Measurements from ENCODE around the gene TRAPPC6A. TPM values are rescaled to one million over a fixed set of nuclear protein-coding genes. Genes with fewer than 3 reads are reported as not detected.

Gene TRAPPC6A
- total and polyA plus RNA-seq, 9 of the 15 experiments (the other 6 are each of a cell fraction or from before 2014, with no cell fraction given): 0.82 to 23.6 (median 11.6) TPM

DNA sequence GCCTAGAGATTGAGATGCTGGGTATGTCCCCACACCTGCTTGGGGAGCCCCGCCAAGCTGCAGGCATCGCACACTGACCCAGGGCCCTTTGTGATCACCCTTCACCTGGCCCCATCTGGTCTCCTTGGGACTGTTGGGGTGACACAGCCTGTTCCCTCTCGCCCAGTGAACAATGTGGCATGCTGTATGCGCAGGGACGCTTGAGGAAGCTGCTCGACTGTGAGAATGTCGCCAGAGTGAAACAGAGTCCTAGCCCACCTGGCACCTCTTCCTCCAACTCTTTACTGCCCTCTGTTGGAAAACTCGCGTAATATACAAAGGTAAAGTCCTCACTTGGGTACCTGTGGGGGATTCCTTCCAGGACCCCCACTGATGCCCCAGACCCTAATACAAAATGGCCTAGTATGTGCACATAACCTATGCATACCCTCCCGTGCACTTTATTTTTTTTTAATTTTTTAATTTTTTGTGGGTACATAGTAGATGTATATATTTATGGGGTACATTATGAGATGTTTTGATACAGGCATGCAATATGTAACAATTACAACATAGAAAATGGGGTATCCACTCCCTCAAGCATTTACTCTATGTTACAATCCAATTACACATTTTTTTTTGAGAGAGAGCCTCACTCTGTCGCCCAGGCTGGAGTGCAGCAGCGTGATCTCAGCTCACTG lies 9.5 kb upstream of the TRAPPC6A start (continued):
- TF ChIP-seq, protein P1, sequence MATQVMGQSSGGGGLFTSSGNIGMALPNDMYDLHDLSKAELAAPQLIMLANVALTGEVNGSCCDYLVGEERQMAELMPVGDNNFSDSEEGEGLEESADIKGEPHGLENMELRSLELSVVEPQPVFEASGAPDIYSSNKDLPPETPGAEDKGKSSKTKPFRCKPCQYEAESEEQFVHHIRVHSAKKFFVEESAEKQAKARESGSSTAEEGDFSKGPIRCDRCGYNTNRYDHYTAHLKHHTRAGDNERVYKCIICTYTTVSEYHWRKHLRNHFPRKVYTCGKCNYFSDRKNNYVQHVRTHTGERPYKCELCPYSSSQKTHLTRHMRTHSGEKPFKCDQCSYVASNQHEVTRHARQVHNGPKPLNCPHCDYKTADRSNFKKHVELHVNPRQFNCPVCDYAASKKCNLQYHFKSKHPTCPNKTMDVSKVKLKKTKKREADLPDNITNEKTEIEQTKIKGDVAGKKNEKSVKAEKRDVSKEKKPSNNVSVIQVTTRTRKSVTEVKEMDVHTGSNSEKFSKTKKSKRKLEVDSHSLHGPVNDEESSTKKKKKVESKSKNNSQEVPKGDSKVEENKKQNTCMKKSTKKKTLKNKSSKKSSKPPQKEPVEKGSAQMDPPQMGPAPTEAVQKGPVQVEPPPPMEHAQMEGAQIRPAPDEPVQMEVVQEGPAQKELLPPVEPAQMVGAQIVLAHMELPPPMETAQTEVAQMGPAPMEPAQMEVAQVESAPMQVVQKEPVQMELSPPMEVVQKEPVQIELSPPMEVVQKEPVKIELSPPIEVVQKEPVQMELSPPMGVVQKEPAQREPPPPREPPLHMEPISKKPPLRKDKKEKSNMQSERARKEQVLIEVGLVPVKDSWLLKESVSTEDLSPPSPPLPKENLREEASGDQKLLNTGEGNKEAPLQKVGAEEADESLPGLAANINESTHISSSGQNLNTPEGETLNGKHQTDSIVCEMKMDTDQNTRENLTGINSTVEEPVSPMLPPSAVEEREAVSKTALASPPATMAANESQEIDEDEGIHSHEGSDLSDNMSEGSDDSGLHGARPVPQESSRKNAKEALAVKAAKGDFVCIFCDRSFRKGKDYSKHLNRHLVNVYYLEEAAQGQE (IDR thresholded peaks at IDR 0.05; ENCODE audit: borderline replicate concordance): peak; percentile 27; the same call in 1 of the 2 replicates
- TF ChIP-seq, protein P1 (CRISPR knock-in tag; IDR thresholded peaks at IDR 0.05; ENCODE audit: low read depth): no peak
- TF ChIP-seq RAD21 (CRISPR knock-in tag; conservative IDR thresholded peaks at IDR 0.05 in 1 of 2, IDR thresholded peaks at IDR 0.05 in 1 of 2): peak in 1 of 2 experiments; percentile 72; a peak in 3 of 4 replicates
- TF ChIP-seq, protein P2, sequence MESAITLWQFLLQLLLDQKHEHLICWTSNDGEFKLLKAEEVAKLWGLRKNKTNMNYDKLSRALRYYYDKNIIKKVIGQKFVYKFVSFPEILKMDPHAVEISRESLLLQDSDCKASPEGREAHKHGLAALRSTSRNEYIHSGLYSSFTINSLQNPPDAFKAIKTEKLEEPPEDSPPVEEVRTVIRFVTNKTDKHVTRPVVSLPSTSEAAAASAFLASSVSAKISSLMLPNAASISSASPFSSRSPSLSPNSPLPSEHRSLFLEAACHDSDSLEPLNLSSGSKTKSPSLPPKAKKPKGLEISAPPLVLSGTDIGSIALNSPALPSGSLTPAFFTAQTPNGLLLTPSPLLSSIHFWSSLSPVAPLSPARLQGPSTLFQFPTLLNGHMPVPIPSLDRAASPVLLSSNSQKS (CRISPR knock-in tag; IDR thresholded peaks at IDR 0.05): no peak
- TF ChIP-seq PURB (CRISPR knock-in tag; IDR thresholded peaks at IDR 0.05; ENCODE audit: low read depth): no peak
- peak; percentile 45; the same call in 1 of the 2 replicates for TF ChIP-seq TEAD4 (IDR thresholded peaks at IDR 0.05; ENCODE audit: low read length)
- TF ChIP-seq TEAD4 (CRISPR knock-in tag; IDR thresholded peaks at IDR 0.05; ENCODE audit: borderline replicate concordance): no peak
- TF ChIP-seq NRF1 (conservative IDR thresholded peaks at IDR 0.05 in 1 of 2, IDR thresholded peaks at IDR 0.05 in 1 of 2): peak; percentile 47 to 57
- TF ChIP-seq ZC3H11A (IDR thresholded peaks at IDR 0.05; ENCODE audit: low read depth, low read length): no peak
- peak; percentile 39; the same call in 1 of the 2 replicates for TF ChIP-seq ZEB2 (IDR thresholded peaks at IDR 0.05)
- TF ChIP-seq, protein P3, sequence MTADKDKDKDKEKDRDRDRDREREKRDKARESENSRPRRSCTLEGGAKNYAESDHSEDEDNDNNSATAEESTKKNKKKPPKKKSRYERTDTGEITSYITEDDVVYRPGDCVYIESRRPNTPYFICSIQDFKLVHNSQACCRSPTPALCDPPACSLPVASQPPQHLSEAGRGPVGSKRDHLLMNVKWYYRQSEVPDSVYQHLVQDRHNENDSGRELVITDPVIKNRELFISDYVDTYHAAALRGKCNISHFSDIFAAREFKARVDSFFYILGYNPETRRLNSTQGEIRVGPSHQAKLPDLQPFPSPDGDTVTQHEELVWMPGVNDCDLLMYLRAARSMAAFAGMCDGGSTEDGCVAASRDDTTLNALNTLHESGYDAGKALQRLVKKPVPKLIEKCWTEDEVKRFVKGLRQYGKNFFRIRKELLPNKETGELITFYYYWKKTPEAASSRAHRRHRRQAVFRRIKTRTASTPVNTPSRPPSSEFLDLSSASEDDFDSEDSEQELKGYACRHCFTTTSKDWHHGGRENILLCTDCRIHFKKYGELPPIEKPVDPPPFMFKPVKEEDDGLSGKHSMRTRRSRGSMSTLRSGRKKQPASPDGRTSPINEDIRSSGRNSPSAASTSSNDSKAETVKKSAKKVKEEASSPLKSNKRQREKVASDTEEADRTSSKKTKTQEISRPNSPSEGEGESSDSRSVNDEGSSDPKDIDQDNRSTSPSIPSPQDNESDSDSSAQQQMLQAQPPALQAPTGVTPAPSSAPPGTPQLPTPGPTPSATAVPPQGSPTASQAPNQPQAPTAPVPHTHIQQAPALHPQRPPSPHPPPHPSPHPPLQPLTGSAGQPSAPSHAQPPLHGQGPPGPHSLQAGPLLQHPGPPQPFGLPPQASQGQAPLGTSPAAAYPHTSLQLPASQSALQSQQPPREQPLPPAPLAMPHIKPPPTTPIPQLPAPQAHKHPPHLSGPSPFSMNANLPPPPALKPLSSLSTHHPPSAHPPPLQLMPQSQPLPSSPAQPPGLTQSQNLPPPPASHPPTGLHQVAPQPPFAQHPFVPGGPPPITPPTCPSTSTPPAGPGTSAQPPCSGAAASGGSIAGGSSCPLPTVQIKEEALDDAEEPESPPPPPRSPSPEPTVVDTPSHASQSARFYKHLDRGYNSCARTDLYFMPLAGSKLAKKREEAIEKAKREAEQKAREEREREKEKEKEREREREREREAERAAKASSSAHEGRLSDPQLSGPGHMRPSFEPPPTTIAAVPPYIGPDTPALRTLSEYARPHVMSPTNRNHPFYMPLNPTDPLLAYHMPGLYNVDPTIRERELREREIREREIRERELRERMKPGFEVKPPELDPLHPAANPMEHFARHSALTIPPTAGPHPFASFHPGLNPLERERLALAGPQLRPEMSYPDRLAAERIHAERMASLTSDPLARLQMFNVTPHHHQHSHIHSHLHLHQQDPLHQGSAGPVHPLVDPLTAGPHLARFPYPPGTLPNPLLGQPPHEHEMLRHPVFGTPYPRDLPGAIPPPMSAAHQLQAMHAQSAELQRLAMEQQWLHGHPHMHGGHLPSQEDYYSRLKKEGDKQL (CRISPR knock-in tag; IDR thresholded peaks at IDR 0.05; ENCODE audit: borderline replicate concordance): no peak
- 0 out of 4 replicates have a peak, but pooled peaks of 1 of the 2 experiments have one; percentile 22 for TF ChIP-seq TEAD1 (CRISPR knock-in tag; IDR thresholded peaks at IDR 0.05)

Data from K562 (cell line).